ENCODE results near the gene TBX15.
"Not testable (repeated sequence)": the region's sequence is repeated elsewhere in the genome, so short reads cannot be mapped to it uniquely, and the experiment has no call there.

The TBX15 gene

GRCh38 chr1:118927427-118928187, 60.5 kb downstream of the TBX15 start:
- no peak for DNase-seq (ENCODE audit: low read depth in 2 of 2)

- DNase-seq (ENCODE audit: low read depth in 2 of 2): no peak
These were observed 61.9 kb downstream of the TBX15 start for GRCh38 chr1:118926261-118926660.

GRCh38 chr1:118925651-118926050, 62.5 kb downstream of the TBX15 start:
- DNase-seq (ENCODE audit: low read depth in 2 of 2): no peak

- DNase-seq (ENCODE audit: low read depth in 2 of 2): no peak
These were observed 64.8 kb downstream of the TBX15 start for GRCh38 chr1:118923319-118923718.

- DNase-seq (ENCODE audit: low read depth in 2 of 2): no peak
These were observed 66.1 kb downstream of the TBX15 start for GRCh38 chr1:118921994-118922393.

- no peak for DNase-seq (ENCODE audit: low read depth in 2 of 2)
These were observed 67.9 kb downstream of the TBX15 start for GRCh38 chr1:118920124-118920717.

- DNase-seq (ENCODE audit: low read depth in 2 of 2): no peak
These were observed 69.2 kb downstream of the TBX15 start for GRCh38 chr1:118918940-118919259.

GRCh38 chr1:118918230-118918939, 69.8 kb downstream of the TBX15 start:
- DNase-seq (ENCODE audit: low read depth in 2 of 2): no peak

GRCh38 chr1:118916346-118916745, 71.8 kb downstream of the TBX15 start:
- DNase-seq (ENCODE audit: low read depth in 2 of 2): not testable (repeated sequence)

- DNase-seq (ENCODE audit: low read depth in 2 of 2): no peak
These were observed 73.6 kb downstream of the TBX15 start for GRCh38 chr1:118914379-118915161.

GRCh38 chr1:118913818-118914217, 74.3 kb downstream of the TBX15 start:
- no peak for DNase-seq (ENCODE audit: low read depth in 2 of 2)

- no peak for DNase-seq (ENCODE audit: low read depth in 2 of 2)
These were observed 75.6 kb downstream of the TBX15 start for GRCh38 chr1:118912574-118912973.

- no peak for DNase-seq (ENCODE audit: low read depth in 2 of 2)
These were observed 76.6 kb downstream of the TBX15 start for GRCh38 chr1:118911571-118911970.

GRCh38 chr1:118907466-118907865, 80.7 kb downstream of the TBX15 start:
- no peak for DNase-seq (ENCODE audit: low read depth in 2 of 2)

GRCh38 chr1:118905671-118906070, 82.5 kb downstream of the TBX15 start:
- DNase-seq (ENCODE audit: low read depth in 2 of 2): no peak

- DNase-seq (ENCODE audit: low read depth in 2 of 2): no peak
These were observed 82.9 kb downstream of the TBX15 start for GRCh38 chr1:118905196-118905595.

- no peak for DNase-seq (ENCODE audit: low read depth in 2 of 2)
These were observed 85.4 kb downstream of the TBX15 start for GRCh38 chr1:118902711-118903191.

- no peak for DNase-seq (ENCODE audit: low read depth in 2 of 2)
These were observed 85.8 kb downstream of the TBX15 start for GRCh38 chr1:118902299-118902698.

GRCh38 chr1:118900643-118901440, 87.3 kb downstream of the TBX15 start:
- no peak for DNase-seq (ENCODE audit: low read depth in 2 of 2)

- DNase-seq (ENCODE audit: low read depth in 2 of 2): no peak
These were observed 88.8 kb downstream of the TBX15 start for GRCh38 chr1:118899340-118899739.

GRCh38 chr1:118898712-118899111, 89.4 kb downstream of the TBX15 start:
- DNase-seq (ENCODE audit: low read depth in 2 of 2): no peak

All from activated CD8-positive, alpha-beta memory T cell treated with anti-CD3 and anti-CD28 coated beads for 4 hours (primary cell).